Upper lobe of left lung (tissue), 4 donors: ENCODE measurements around the gene NEK1.

ENCODE experiments used
- EP300 ChIP-seq, 4 donors: sonication (generic); formaldehyde crosslinking; IDR thresholded peaks; one replicate each; pipeline ENCODE4 v1.5.1; 2017; ENCODE audit warnings: antibody characterized with exemption in 4 of 4, control low read depth in 2 of 4
- POLR2A ChIP-seq, 4 donors: fragments of 450-650 bp; IDR thresholded peaks; one replicate each; pipeline ENCODE4 v1.5.1; 2016 to 2017; ENCODE audit warnings: antibody characterized with exemption in 4 of 4, mild to moderate bottlenecking in 2 of 4
- TF ChIP-seq, protein P1 (sequence below), 6 experiments: fragments of 450-650 bp in 4 of 6; fragments of 200-600 bp in 2 of 6; sonication (generic) in 2 of 6; IDR thresholded peaks; one replicate each; pipeline ENCODE4 v1.5.1; 2016 to 2019; ENCODE audit warnings: antibody characterized with exemption in 6 of 6

DNA sequence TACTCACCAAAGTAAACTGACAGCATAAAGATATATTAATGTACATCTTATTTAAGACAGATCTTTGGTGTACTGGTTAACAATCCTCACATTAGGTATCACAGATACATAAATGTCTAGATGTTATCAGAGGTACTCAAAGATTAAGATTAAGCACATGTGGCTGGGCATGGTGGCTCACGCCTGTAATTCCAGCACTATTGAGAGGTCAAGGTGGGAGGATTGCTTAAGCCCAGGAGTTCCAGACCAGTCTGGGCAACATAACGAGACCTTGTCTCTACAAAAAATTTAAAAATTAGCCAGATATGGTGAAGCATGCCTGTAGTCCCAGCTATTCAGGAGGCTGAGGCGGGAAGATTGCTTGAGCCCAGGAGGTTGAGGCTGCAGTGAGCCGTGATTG is 195.9 kb downstream of the NEK1 start:
- TF ChIP-seq, protein P1, sequence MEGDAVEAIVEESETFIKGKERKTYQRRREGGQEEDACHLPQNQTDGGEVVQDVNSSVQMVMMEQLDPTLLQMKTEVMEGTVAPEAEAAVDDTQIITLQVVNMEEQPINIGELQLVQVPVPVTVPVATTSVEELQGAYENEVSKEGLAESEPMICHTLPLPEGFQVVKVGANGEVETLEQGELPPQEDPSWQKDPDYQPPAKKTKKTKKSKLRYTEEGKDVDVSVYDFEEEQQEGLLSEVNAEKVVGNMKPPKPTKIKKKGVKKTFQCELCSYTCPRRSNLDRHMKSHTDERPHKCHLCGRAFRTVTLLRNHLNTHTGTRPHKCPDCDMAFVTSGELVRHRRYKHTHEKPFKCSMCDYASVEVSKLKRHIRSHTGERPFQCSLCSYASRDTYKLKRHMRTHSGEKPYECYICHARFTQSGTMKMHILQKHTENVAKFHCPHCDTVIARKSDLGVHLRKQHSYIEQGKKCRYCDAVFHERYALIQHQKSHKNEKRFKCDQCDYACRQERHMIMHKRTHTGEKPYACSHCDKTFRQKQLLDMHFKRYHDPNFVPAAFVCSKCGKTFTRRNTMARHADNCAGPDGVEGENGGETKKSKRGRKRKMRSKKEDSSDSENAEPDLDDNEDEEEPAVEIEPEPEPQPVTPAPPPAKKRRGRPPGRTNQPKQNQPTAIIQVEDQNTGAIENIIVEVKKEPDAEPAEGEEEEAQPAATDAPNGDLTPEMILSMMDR (IDR thresholded peaks at IDR 0.05), result no peak
- TF ChIP-seq POLR2A (IDR thresholded peaks at IDR 0.05) (no peak), EP300 (IDR thresholded peaks at IDR 0.05) (no peak)
